ENCODE results near the gene CGB3. TPM values are rescaled to one million over a fixed set of nuclear protein-coding genes. Genes with fewer than 3 reads are reported as not detected.

CGB3 gene
- total and polyA plus RNA-seq, 7 experiments from 2014 or later, result not detected

GRCh38 chr19:48997972-48998371, 26.2 kb downstream of the CGB3 start:
- Histone ChIP-seq H3K27me3 (ENCODE audit: control insufficient read depth in 2 of 2, insufficient read depth in 2 of 2, low read length in 2 of 2) (no peaks in the 10 kb centered on the region), H3K4me1 (ENCODE audit: control insufficient read depth in 2 of 2, insufficient read depth in 2 of 2, low read length in 2 of 2) (peaks cover 13% of the 10 kb centered on the region in 2 donors), H3K36me3 (ENCODE audit: control insufficient read depth in 2 of 3, insufficient read depth in 3 of 3, low read length in 3 of 3) (peaks cover 0 to 10% (median 0%) of the 10 kb centered on the region in 3 experiments), H3K27ac (ENCODE audit: low read depth, low read length) (no peak overlapping the region), H3K9me3 (ENCODE audit: control insufficient read depth in 2 of 3, low read length in 3 of 3) (no peaks in the 10 kb centered on the region), H3K4me3 (ENCODE audit: low read length) (no peak overlapping the region)
- H3K27ac Mint-ChIP-seq, result peak overlapping the region in 1 of 9 donors; percentile 23
- CTCF ChIA-PET, result interaction anchor here (0.9 kb wide), 1 partner anchor 19 kb away, joined by 3 read pairs; the partner anchor contains the start of gene LHB
- peaks cover 20 to 39% (median 31%) of the 10 kb centered on the region in 7 donors for H3K4me1 Mint-ChIP-seq
- H3K9me3 Mint-ChIP-seq, result no peaks in the 10 kb centered on the region
- intact Hi-C loops (cut with micrococcal nuclease), result loop anchor here (2.0 to 10.0 kb wide), 4 partner anchors 57 to 673 kb away; partner anchors contain the start of genes CGB7 (in 1 of the 2), EMP3 (in 1 of the 2) and KCNA7 (in 1 of the 2)
- peaks cover 0 to 6% (median 0%) of the 10 kb centered on the region in 5 donors for H3K36me3 Mint-ChIP-seq
- no peak for ATAC-seq
- POLR2A ChIA-PET, result no interaction called here
- peak overlapping the region in 1 of 10 donors; percentile 26 for H3K4me3 Mint-ChIP-seq
- no peaks in the 10 kb centered on the region for H3K27me3 Mint-ChIP-seq
- DNase-seq, result peak in 3 of 9 donors; percentile 29 to 55 (median 38)

GRCh38 chr19:48994035-48994386, 30.1 kb downstream of the CGB3 start:
- Histone ChIP-seq H3K27me3 (ENCODE audit: control insufficient read depth in 2 of 2, insufficient read depth in 2 of 2, low read length in 2 of 2) (no peaks in the 10 kb centered on the region), H3K4me1 (ENCODE audit: control insufficient read depth in 2 of 2, insufficient read depth in 2 of 2, low read length in 2 of 2) (peaks cover 23 to 24% of the 10 kb centered on the region in 2 donors), H3K36me3 (ENCODE audit: control insufficient read depth in 2 of 3, insufficient read depth in 3 of 3, low read length in 3 of 3) (peaks cover 0 to 4% (median 0%) of the 10 kb centered on the region in 3 experiments), H3K4me3 (ENCODE audit: low read length) (peak overlapping the region; percentile 70), H3K9me3 (ENCODE audit: control insufficient read depth in 2 of 3, low read length in 3 of 3) (no peaks in the 10 kb centered on the region), H3K27ac (ENCODE audit: low read depth, low read length) (peak overlapping the region; percentile 80)
- peak overlapping the region; percentile 89 to 99 (median 97) for H3K27ac Mint-ChIP-seq
- no peaks in the 10 kb centered on the region for H3K27me3 Mint-ChIP-seq
- peaks cover 0 to 13% (median 0%) of the 10 kb centered on the region in 5 donors for H3K36me3 Mint-ChIP-seq
- POLR2A ChIA-PET, result interaction anchor here (0.6 to 4.2 kb wide), 16 partner anchors 12 to 1884 kb away, joined by 3 to 58 read pairs (median 6); partner anchors contain the start of genes CA11, FTL, PIH1D1 and PPP1R15A
- intact Hi-C loops (cut with micrococcal nuclease), result loop anchor here (5.0 to 10.0 kb wide), 8 partner anchors 61 to 1518 kb away; partner anchors contain the start of genes ALDH16A1 (in 2 of the 2), PIH1D1 (in 2 of the 2), ASPDH (in 1 of the 2) and CGB7 (in 1 of the 2)
- H3K4me1 Mint-ChIP-seq, result peaks cover 40 to 59% (median 46%) of the 10 kb centered on the region in 7 donors
- ATAC-seq, result no peak
- H3K9me3 Mint-ChIP-seq, result no peaks in the 10 kb centered on the region
- H3K4me3 Mint-ChIP-seq, result peak overlapping the region; percentile 95 to 100 (median 96)
- CTCF ChIA-PET, result interaction anchor here (0.7 to 2.1 kb wide), 14 partner anchors 10 to 687 kb away, joined by 3 to 10 read pairs (median 4); partner anchors contain the start of gene FTL
- no peak for DNase-seq

GRCh38 chr19:48993175-48994034, 30.7 kb downstream of the CGB3 start, which contains the start of the genes GYS1 and RUVBL2:
TSS of gene GYS1 (minus strand) at chr19:48993309. CDS start at chr19:48993112, 197 bp downstream.
TSS of gene RUVBL2 (plus strand) at chr19:48993887. CDS start at chr19:48993912, 25 bp downstream.
- ChIA-PET CTCF (interaction anchor here (0.6 to 2.1 kb wide), 22 partner anchors 10 to 817 kb away, joined by 3 to 10 read pairs (median 4); partner anchors contain the start of genes DHDH and FTL), POLR2A (interaction anchor here (0.6 to 4.2 kb wide), 26 partner anchors 12 to 1883 kb away, joined by 3 to 58 read pairs (median 4); partner anchors contain the start of genes CA11, CARD8, FTL and PIH1D1)
- Histone ChIP-seq H3K36me3 (ENCODE audit: control insufficient read depth in 2 of 3, insufficient read depth in 3 of 3, low read length in 3 of 3) (peaks cover 0 to 9% (median 0%) of the 10 kb centered on the region in 3 experiments), H3K27ac (ENCODE audit: low read depth, low read length) (peak within 1 kb of the TSS; percentile 80), H3K9me3 (ENCODE audit: control insufficient read depth in 2 of 3, low read length in 3 of 3) (no peaks in the 10 kb centered on the region), H3K27me3 (ENCODE audit: control insufficient read depth in 2 of 2, insufficient read depth in 2 of 2, low read length in 2 of 2) (no peaks in the 10 kb centered on the region), H3K4me3 (ENCODE audit: low read length) (peak within 1 kb of the TSS; percentile 70), H3K4me1 (ENCODE audit: control insufficient read depth in 2 of 2, insufficient read depth in 2 of 2, low read length in 2 of 2) (peaks cover 23 to 24% of the 10 kb centered on the region in 2 donors)
- Mint-ChIP-seq H3K27me3 (no peaks in the 10 kb centered on the region), H3K27ac (peak within 1 kb of the TSS; percentile 89 to 99 (median 97)), H3K36me3 (peaks cover 0 to 16% (median 4%) of the 10 kb centered on the region in 5 donors), H3K9me3 (no peaks in the 10 kb centered on the region), H3K4me1 (peaks cover 40 to 59% (median 46%) of the 10 kb centered on the region in 7 donors), H3K4me3 (peak within 1 kb of the TSS; percentile 95 to 100 (median 96))
- intact Hi-C loops (cut with micrococcal nuclease), result loop anchor here (1.0 to 10.0 kb wide), 32 partner anchors 25 to 1519 kb away; partner anchors contain the start of genes ALDH16A1 (in 2 of the 2), DBP (in 2 of the 2), FTL (in 2 of the 2) and NUCB1 (in 2 of the 2)
- DNase-seq (peak; percentile 96 to 100 (median 99)), ATAC-seq (peak; percentile 95)

- H3K27ac Mint-ChIP-seq, result peak overlapping the region; percentile 87 to 99 (median 96)
- H3K9me3 ChIP-seq (ENCODE audit: control insufficient read depth in 2 of 3, low read length in 3 of 3), result no peaks in the 10 kb centered on the region
- peaks cover 39 to 60% (median 45%) of the 10 kb centered on the region in 7 donors for H3K4me1 Mint-ChIP-seq
- intact Hi-C loops (cut with micrococcal nuclease), result loop anchor here (1.0 to 10.0 kb wide), 32 partner anchors 26 to 1520 kb away; partner anchors contain the start of genes ALDH16A1 (in 2 of the 2), DBP (in 2 of the 2), FTL (in 2 of the 2) and NUCB1 (in 2 of the 2)
- peak overlapping the region; percentile 70 for H3K4me3 ChIP-seq (ENCODE audit: low read length)
- ChIA-PET POLR2A (interaction anchor here (0.8 to 4.2 kb wide), 18 partner anchors 11 to 858 kb away, joined by 3 to 58 read pairs (median 4); partner anchors contain the start of genes CA11, FTL, PIH1D1 and PTOV1), CTCF (interaction anchor here (0.6 to 2.1 kb wide), 12 partner anchors 9 to 268 kb away, joined by 3 to 10 read pairs (median 4); partner anchors contain the start of genes DHDH and FTL)
- H3K27me3 Mint-ChIP-seq, result no peaks in the 10 kb centered on the region
- peak overlapping the region; percentile 80 for H3K27ac ChIP-seq (ENCODE audit: low read depth, low read length)
- peaks cover 23 to 24% of the 10 kb centered on the region in 2 donors for H3K4me1 ChIP-seq (ENCODE audit: control insufficient read depth in 2 of 2, insufficient read depth in 2 of 2, low read length in 2 of 2)
- peak in 1 of 9 donors; percentile 14 for DNase-seq
- H3K4me3 Mint-ChIP-seq, result peak overlapping the region; percentile 95 to 100 (median 96)
- H3K36me3 ChIP-seq (ENCODE audit: control insufficient read depth in 2 of 3, insufficient read depth in 3 of 3, low read length in 3 of 3), result peaks cover 0 to 13% (median 0%) of the 10 kb centered on the region in 3 experiments
- peaks cover 0 to 20% (median 9%) of the 10 kb centered on the region in 5 donors for H3K36me3 Mint-ChIP-seq
- no peak for ATAC-seq
- no peaks in the 10 kb centered on the region for H3K27me3 ChIP-seq (ENCODE audit: control insufficient read depth in 2 of 2, insufficient read depth in 2 of 2, low read length in 2 of 2)
- peaks cover 0 to 2% (median 0%) of the 10 kb centered on the region in 11 donors for H3K9me3 Mint-ChIP-seq
Observed at GRCh38 chr19:48992581-48993174, 31.5 kb downstream of the CGB3 start.

- CTCF ChIA-PET, result interaction anchor here (0.5 to 2.1 kb wide), 7 partner anchors 18 to 204 kb away, joined by 3 to 10 read pairs (median 4); no protein-coding TSS in a partner anchor
- Histone ChIP-seq H3K9me3 (ENCODE audit: control insufficient read depth in 2 of 3, low read length in 3 of 3) (no peaks in the 10 kb centered on the region), H3K27ac (ENCODE audit: low read depth, low read length) (peak overlapping the region; percentile 80), H3K27me3 (ENCODE audit: control insufficient read depth in 2 of 2, insufficient read depth in 2 of 2, low read length in 2 of 2) (no peaks in the 10 kb centered on the region), H3K36me3 (ENCODE audit: control insufficient read depth in 2 of 3, insufficient read depth in 3 of 3, low read length in 3 of 3) (peaks cover 0 to 13% (median 0%) of the 10 kb centered on the region in 3 experiments), H3K4me3 (ENCODE audit: low read length) (peak overlapping the region; percentile 70), H3K4me1 (ENCODE audit: control insufficient read depth in 2 of 2, insufficient read depth in 2 of 2, low read length in 2 of 2) (peaks cover 23 to 24% of the 10 kb centered on the region in 2 donors)
- no peak for DNase-seq
- Mint-ChIP-seq H3K4me3 (peak overlapping the region; percentile 95 to 100 (median 96)), H3K27me3 (no peaks in the 10 kb centered on the region), H3K27ac (peak overlapping the region; percentile 87 to 99 (median 96)), H3K36me3 (peaks cover 0 to 22% (median 9%) of the 10 kb centered on the region in 5 donors), H3K9me3 (peaks cover 0 to 2% (median 0%) of the 10 kb centered on the region in 11 donors), H3K4me1 (peaks cover 39 to 57% (median 42%) of the 10 kb centered on the region in 7 donors)
- POLR2A ChIA-PET, result interaction anchor here (0.8 to 4.2 kb wide), 6 partner anchors 10 to 672 kb away, joined by 4 to 58 read pairs (median 4); partner anchors contain the start of gene FTL
- no peak for ATAC-seq
- intact Hi-C loops (cut with micrococcal nuclease), result loop anchor here (2.0 to 10.0 kb wide), 13 partner anchors 27 to 1520 kb away; partner anchors contain the start of genes ALDH16A1 (in 2 of the 2), PIH1D1 (in 2 of the 2), ASPDH (in 1 of the 2) and BAX (in 1 of the 2)
Observed at GRCh38 chr19:48991873-48992580, 32.1 kb downstream of the CGB3 start.
